GM12878 (cell line): ENCODE measurements around the gene ZBTB14. TPM values are rescaled to one million over a fixed set of nuclear protein-coding genes. Genes with fewer than 3 reads are reported as not detected.

Experiments used
- ATAC-seq: fragments of 200-7000 bp; cut with Tn5 transposase; 3 replicates; pipeline ENCODE4 v1.9.1; 2020; ENCODE audit warnings: mild to moderate bottlenecking, moderate library complexity
- BruUV-seq: library from RNA; stranded (reverse); fragments of 400-500 nt; replicated peaks from 2 replicates; lab custom pipeline; 2021; lab: Mats Ljungman, UMichigan
- CTCF ChIA-PET: fragments of 300-600 bp; sonication (Branson Sonifier 250); formaldehyde crosslinking; extraction: SDS; loops from one replicate; lab custom pipeline; 2021; ENCODE audit warnings: inconsistent platforms; lab: Yijun Ruan, JAX
- POLR2A ChIA-PET: fragments of 350-600 bp; formaldehyde crosslinking; extraction: SDS; loops from one replicate; lab custom pipeline; 2021; ENCODE audit warnings: inconsistent platforms; lab: Charles Lee
- RAD21 ChIA-PET: fragments of 300-600 bp; sonication (Branson Sonifier 250); formaldehyde crosslinking; loops from one replicate; lab custom pipeline; 2023; ENCODE audit warnings: antibody characterized with exemption; ENCODE audit not compliant: unreplicated experiment; lab: Charles Lee
- SMC1A ChIA-PET: fragments of 300-600 bp; sonication (Branson Sonifier 250); formaldehyde crosslinking; loops from one replicate; lab custom pipeline; 2023; ENCODE audit not compliant: unreplicated experiment, uncharacterized antibody; lab: Charles Lee
- DNase-seq: peaks from one replicate; pipeline ENCODE4 v3.0.0-alpha.2; 2011; ENCODE audit warnings: low read depth, low spot score
- FAIRE-seq: peaks from 3 replicates; lab custom pipeline; 2011; peaks lifted over from hg19 to GRCh38; lab: Jason Lieb, UNC
- H2AFZ ChIP-seq: 2 replicates; pipeline ENCODE4 v1.6.0; 2011; ENCODE audit warnings: low read depth, low read length, control low read depth; ENCODE audit not compliant: control insufficient read depth
- H3K27ac ChIP-seq: 2 replicates; pipeline ENCODE4 v1.5.1; 2011; ENCODE audit warnings: control low read depth; ENCODE audit not compliant: control insufficient read depth, insufficient read depth
- H3K27me3 ChIP-seq, 2 experiments: replicated peaks in 1 of 2; 2 replicates each; pipeline versions ENCODE4 v1.6.0 to v1.6.1; 2011; ENCODE audit warnings: low read length in 1 of 2; ENCODE audit not compliant: control insufficient read depth in 2 of 2, insufficient read depth in 2 of 2
- H3K36me3 ChIP-seq, 2 experiments: 2 replicates each; pipeline ENCODE4 v1.5.1; 2011; ENCODE audit warnings: low read length in 1 of 2; ENCODE audit not compliant: control insufficient read depth in 2 of 2, insufficient read depth in 2 of 2
- H3K4me1 ChIP-seq: 2 replicates; pipeline ENCODE4 v1.6.1; 2011; ENCODE audit warnings: mild to moderate bottlenecking, low read length, moderate library complexity, mixed read lengths; ENCODE audit not compliant: control insufficient read depth, insufficient read depth
- H3K4me2 ChIP-seq: 2 replicates; pipeline ENCODE4 v1.6.0; 2011; ENCODE audit warnings: control low read depth; ENCODE audit not compliant: control insufficient read depth, insufficient read depth
- H3K4me3 ChIP-seq: fragments of 200-600 bp; sonication (generic); 2 replicates; pipeline ENCODE4 v1.5.1; 2016
- H3K79me2 ChIP-seq: 2 replicates; pipeline ENCODE4 v1.6.0; 2011; ENCODE audit warnings: low read length; ENCODE audit not compliant: control insufficient read depth, insufficient read depth
- H3K9ac ChIP-seq: 2 replicates; pipeline ENCODE4 v1.8.0; 2011; ENCODE audit warnings: low read length, control low read depth, mixed read lengths; ENCODE audit not compliant: control insufficient read depth, insufficient read depth
- H3K9me3 ChIP-seq: replicated peaks from 3 replicates; pipeline ENCODE4 v1.5.1; 2011; ENCODE audit warnings: mild to moderate bottlenecking, low read length; ENCODE audit not compliant: control insufficient read depth, insufficient read depth
- H4K20me1 ChIP-seq: 2 replicates; pipeline ENCODE4 v1.6.0; 2011; ENCODE audit not compliant: control insufficient read depth, insufficient read depth
- CUX1 ChIP-seq: IDR thresholded peaks from 2 replicates; pipeline ENCODE4 v1.6.1; 2012; ENCODE audit warnings: improper control_type of control experiment, low read depth, low read length; ENCODE audit not compliant: insufficient replicate concordance
- FOXK2 ChIP-seq: fragments of 450-650 bp; IDR thresholded peaks from 2 replicates; pipeline ENCODE4 v1.6.1; 2017; ENCODE audit warnings: mild to moderate bottlenecking, moderate library complexity
- PKNOX1 ChIP-seq: fragments of 450-650 bp; IDR thresholded peaks from 2 replicates; pipeline ENCODE4 v1.6.1; 2016; ENCODE audit warnings: mild to moderate bottlenecking
- RAD21 ChIP-seq: IDR thresholded peaks from 2 replicates; pipeline ENCODE4 v1.6.1; 2011; ENCODE audit warnings: mild to moderate bottlenecking, low read depth, low read length, moderate library complexity; ENCODE audit not compliant: insufficient read depth
- WGBS: methylation state at CpG from one replicate; pipeline ENCODE4 v1.1.6; 2016; ENCODE audit warnings: low lambda C conversion rate; ENCODE audit not compliant: insufficient replicate concordance, insufficient coverage; ENCODE audit errors: missing lambda C conversion rate; 5-methylcytosine and 5-hydroxymethylcytosine counted together
- in situ Hi-C: fragments of 300-500 bp; cut with MboI; formaldehyde crosslinking; loops from 9 replicates; pipeline ENCODE4 v1.14.3; 2018; ENCODE audit warnings: mixed read lengths
- intact Hi-C: fragments of 100-400 bp; cut with micrococcal nuclease; formaldehyde crosslinking; loops from one replicate; pipeline ENCODE4 v1.14.2; 2022; ENCODE audit not compliant: unreplicated experiment
- polyA plus RNA-seq, 11 experiments: library from polyadenylated mRNA; depleted of rRNA in 4 of 11; unstranded in 6 of 11; stranded (reverse) in 5 of 11; fragments of >200 nt; fragmentation: Nextera tagmentation in 4 of 11; fragmentation: Illumina TruSeq in 1 of 11; extraction: Ambion mirVana in 4 of 11; extraction: Trizol in 1 of 11; gene quantifications; 1 replicate in 1 of 11; 2 replicates in 10 of 11; pipeline versions ENCODE4 v1.2.1 to v1.2.3, GENCODE V29; 2011 to 2016; ENCODE audit warnings: inconsistent platforms in 2 of 11, missing spikeins in 2 of 11, low read depth in 1 of 11
- total RNA-seq, 4 experiments: library from RNA; depleted of rRNA in 3 of 4; stranded (reverse); fragments of >200 nt in 3 of 4; fragmentation: Illumina TruSeq in 1 of 4; extraction: Trizol in 1 of 4; gene quantifications; 2 replicates each; pipeline versions ENCODE4 v1.2.1 to v1.2.3, GENCODE V29; 2013 to 2021
- TF ChIP-seq, protein P1 (sequence below): fragments of 450-650 bp; IDR thresholded peaks from 2 replicates; pipeline ENCODE4 v1.6.1; 2017; ENCODE audit warnings: mild to moderate bottlenecking

The ZBTB14 gene
- total and polyA plus RNA-seq, 10 of the 15 experiments (the other 5 are each of a cell fraction or from before 2014, with no cell fraction given), result 4.4 to 21.2 (median 11.1) TPM

- intact Hi-C loops, result no loop called here
- no TSS peak for BruUV-seq
- Histone ChIP-seq H3K9ac (no peak overlapping the region), H3K36me3 (no peaks in the 10 kb centered on the region), H2AFZ (no peak overlapping the region), H3K4me3 (no peak overlapping the region), H3K27me3 (no peaks in the 10 kb centered on the region), H4K20me1 (no peaks in the 10 kb centered on the region), H3K27ac (no peak overlapping the region), H3K4me2 (no peak overlapping the region), H3K79me2 (no peaks in the 10 kb centered on the region), H3K9me3 (no peaks in the 10 kb centered on the region), H3K4me1 (no peaks in the 10 kb centered on the region)
- DNase-seq, result no peak
- POLR2A ChIA-PET, result no interaction called here
- CTCF ChIA-PET, result no interaction called here
- TF ChIP-seq, protein P1, sequence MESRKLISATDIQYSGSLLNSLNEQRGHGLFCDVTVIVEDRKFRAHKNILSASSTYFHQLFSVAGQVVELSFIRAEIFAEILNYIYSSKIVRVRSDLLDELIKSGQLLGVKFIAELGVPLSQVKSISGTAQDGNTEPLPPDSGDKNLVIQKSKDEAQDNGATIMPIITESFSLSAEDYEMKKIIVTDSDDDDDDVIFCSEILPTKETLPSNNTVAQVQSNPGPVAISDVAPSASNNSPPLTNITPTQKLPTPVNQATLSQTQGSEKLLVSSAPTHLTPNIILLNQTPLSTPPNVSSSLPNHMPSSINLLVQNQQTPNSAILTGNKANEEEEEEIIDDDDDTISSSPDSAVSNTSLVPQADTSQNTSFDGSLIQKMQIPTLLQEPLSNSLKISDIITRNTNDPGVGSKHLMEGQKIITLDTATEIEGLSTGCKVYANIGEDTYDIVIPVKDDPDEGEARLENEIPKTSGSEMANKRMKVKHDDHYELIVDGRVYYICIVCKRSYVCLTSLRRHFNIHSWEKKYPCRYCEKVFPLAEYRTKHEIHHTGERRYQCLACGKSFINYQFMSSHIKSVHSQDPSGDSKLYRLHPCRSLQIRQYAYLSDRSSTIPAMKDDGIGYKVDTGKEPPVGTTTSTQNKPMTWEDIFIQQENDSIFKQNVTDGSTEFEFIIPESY, result no peak
- TF ChIP-seq PKNOX1 (no peak), RAD21 (no peak), FOXK2 (no peak), CUX1 (no peak)
- no peak for FAIRE-seq
- ATAC-seq, result no peak
- RAD21 ChIA-PET, result interaction anchor here (0.9 kb wide), 1 partner anchor 8 kb away, joined by 3 read pairs; the partner anchor contains the start of gene ZBTB14
- in situ Hi-C loops, result no loop called here
- SMC1A ChIA-PET, result interaction anchor here (1.2 to 1.3 kb wide), 2 partner anchors 11 to 16 kb away, joined by 3 to 4 read pairs; no protein-coding TSS in a partner anchor
- WGBS, result 0% methylated on average over 1 of the region's 1 CpG
Measured at GRCh38 chr18:5304232-5304631, 8.7 kb upstream of the ZBTB14 start.
